Panc1 (cell line): ENCODE results near the gene PAX5.

ENCODE experiments used
- CTCF ChIP-seq: fragments of 450-650 bp; IDR thresholded peaks from 2 replicates; pipeline ENCODE4 v1.5.1; 2017; ENCODE audit warnings: mild to moderate bottlenecking
- REST ChIP-seq, 2 experiments: IDR thresholded peaks; 2 replicates each; pipeline ENCODE4 v1.6.1; 2011 to 2012; ENCODE audit warnings: low read depth in 2 of 2, control low read depth in 1 of 2, low read length in 1 of 2, mild to moderate bottlenecking in 1 of 2, moderate library complexity in 1 of 2; ENCODE audit not compliant: insufficient read depth in 1 of 2

GRCh38 chr9:36933676-36934215 lies 100.3 kb downstream of the PAX5 start:
- TF ChIP-seq CTCF (no peak), REST (IDR thresholded peaks at IDR 0.05; ENCODE audit: insufficient read depth in 1 of 2, low read depth in 2 of 2, low read length in 1 of 2) (no peak)
